GM12865 (cell line): Measurements from ENCODE around the gene LAMA5.

ENCODE experiments used
- DNase-seq: peaks from one replicate; pipeline ENCODE4 v3.0.0; 2010; ENCODE audit warnings: low read depth
- H3K4me3 ChIP-seq: 2 replicates; pipeline ENCODE4 v1.5.1; 2011; ENCODE audit warnings: mild to moderate bottlenecking, low read depth, low read length, control low read depth
- TF ChIP-seq, protein P1 (sequence below): IDR thresholded peaks from 2 replicates; pipeline ENCODE4 v1.5.1; 2011; ENCODE audit warnings: low read length, control low read depth, low read depth, inconsistent platforms; ENCODE audit not compliant: insufficient read depth; ENCODE audit errors: missing control alignments

Gene LAMA5

DNA sequence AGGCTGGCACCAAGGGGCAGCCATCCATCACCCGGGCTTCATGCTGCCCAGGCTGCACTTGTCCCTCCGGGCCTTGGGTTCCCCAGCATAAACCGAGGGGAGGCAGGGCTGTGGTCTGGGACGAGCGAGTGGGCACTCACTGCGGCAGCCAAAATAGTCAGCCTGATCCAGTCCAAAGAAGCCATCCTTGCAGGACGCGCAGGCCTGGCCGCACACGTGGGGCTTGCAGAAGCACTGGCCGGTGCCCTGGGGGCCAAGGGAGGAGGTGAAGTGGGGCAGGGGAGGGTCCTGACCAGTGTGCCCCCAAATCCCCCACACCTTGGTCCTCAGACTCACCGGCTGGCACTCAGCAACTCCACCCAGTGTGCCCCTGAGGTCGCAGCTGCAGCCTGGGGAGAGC is 32.2 kb downstream of the LAMA5 start:
- TF ChIP-seq, protein P1, sequence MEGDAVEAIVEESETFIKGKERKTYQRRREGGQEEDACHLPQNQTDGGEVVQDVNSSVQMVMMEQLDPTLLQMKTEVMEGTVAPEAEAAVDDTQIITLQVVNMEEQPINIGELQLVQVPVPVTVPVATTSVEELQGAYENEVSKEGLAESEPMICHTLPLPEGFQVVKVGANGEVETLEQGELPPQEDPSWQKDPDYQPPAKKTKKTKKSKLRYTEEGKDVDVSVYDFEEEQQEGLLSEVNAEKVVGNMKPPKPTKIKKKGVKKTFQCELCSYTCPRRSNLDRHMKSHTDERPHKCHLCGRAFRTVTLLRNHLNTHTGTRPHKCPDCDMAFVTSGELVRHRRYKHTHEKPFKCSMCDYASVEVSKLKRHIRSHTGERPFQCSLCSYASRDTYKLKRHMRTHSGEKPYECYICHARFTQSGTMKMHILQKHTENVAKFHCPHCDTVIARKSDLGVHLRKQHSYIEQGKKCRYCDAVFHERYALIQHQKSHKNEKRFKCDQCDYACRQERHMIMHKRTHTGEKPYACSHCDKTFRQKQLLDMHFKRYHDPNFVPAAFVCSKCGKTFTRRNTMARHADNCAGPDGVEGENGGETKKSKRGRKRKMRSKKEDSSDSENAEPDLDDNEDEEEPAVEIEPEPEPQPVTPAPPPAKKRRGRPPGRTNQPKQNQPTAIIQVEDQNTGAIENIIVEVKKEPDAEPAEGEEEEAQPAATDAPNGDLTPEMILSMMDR, result no peak
- no peak for DNase-seq
- no peak overlapping the region for H3K4me3 ChIP-seq

DNA sequence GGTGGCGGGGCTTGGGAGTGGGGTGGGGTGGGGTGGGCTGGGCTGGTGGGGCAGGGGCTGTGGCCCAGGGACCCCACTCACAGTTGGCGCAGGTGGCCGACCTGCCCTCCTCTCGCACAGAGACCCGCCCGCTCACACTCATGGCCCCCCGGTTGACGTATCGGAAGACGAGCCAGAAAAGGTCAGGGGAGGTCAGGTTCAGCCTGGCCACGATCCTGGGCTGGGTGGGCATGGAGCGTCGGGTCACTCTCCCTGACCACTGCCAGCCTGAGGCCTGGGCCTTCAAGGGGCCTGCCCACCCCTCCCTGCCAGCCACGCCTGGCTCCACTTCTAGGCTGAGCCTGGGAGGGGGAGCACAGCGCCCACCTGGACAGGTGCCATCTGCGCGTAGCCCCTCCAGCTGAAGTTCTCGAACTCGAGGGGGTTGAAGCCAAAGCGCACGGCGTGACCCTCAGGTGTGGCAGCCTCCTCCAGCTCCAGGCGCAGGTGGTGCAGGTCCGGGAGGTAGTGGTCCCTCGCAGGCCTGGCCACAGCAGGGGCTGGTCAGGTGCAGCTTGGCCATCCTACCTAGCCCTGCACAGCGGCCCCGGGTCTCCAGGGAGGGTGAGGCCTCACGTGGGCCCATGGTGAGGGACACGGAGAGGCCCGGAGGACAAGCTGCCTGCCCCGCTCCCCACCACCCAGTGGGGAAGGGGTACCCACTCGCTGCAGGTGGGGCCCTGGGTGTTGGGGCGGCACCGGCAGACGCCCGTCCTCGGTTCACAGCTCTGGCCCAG is 33.1 kb downstream of the LAMA5 start:
- no peak for DNase-seq
- TF ChIP-seq, protein P1, result no peak
- no peak overlapping the region for H3K4me3 ChIP-seq

DNA sequence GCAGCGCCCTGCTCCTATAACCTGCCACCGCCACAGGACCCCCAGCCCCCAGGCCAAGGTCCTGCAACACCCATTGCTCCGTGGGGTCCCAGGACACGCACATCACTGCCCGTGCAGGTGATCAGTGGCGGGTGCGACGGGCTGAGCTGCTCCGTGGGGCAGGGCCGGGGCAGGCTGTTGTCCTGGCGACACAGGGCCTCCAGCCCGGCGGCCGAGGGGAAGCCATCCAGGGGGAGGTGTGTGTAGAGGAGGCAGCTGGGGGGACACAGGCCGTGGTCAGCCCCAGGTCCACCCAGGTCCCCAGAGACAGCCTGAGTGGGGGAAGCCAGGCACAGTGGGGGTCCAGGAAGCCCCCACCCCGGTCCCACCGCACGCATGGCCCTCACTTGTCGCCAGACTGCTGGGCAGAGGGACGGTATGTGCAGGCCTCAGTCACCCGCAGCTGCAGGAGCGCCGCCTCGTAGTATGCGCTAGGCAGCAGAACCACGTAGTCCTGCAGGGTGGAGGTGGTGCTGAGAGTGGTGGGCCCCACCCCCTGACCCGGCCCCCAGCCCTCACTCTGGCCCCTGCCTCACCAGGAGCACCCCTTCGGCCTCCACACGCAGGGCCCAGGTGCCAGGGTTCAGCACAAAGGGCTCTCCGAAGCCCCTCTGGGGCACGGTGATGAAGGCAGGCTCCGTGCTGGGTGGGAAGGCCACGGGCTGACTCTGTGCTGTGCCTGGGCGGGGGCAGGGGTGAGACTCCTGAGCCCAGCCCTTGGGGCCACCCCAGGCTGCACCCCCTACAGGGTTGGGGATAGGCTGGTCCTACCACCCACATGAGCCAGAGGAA is 33.9 kb downstream of the LAMA5 start:
- H3K4me3 ChIP-seq, result no peak overlapping the region
- DNase-seq, result no peak
- TF ChIP-seq, protein P1, result no peak

DNA sequence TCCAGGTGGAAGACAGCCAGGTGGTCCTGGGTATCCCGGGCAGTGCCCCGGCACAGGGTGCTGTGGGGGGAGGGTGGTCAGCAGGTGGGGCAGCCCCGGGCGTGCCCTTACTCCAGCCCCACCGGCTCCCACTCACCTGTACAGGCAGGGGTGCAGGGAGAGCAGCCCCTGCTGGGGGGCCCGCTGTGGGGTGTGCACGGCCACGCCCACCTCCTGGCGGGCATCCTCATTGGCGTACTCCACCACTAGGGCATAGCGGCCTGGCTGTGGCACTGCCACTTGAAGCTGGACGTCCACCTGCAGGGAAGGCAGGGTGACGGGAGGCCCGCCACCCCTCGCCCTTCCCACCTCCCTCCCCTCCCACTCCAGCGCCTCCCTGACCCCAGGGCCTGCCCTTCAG is 34.7 kb downstream of the LAMA5 start:
- DNase-seq, result no peak
- TF ChIP-seq, protein P1, result no peak

DNA sequence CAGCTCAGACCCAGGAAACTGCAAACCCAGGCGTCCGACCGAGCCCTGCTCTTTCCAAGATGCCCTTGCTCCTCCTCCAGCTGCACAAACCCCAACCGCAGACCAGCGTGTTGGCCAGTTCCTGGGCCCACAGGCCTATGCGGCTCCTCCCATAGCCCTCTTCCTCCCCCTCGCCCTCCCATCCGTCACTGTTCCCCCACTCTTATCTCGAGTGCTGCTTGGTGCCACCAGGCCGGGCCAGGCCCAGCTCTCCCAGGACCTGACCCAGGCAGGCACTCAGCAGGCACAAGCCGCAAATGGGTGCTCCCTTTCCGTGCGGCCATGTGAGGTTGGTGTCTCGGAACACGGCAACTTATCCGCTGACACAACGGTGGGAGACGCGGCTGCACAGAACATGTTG is 35.8 kb downstream of the LAMA5 start:
- TF ChIP-seq, protein P1, result no peak
- DNase-seq, result no peak
- no peak overlapping the region for H3K4me3 ChIP-seq

More for the DNA sequence above, 34.7 kb downstream of the LAMA5 start:
- H3K4me3 ChIP-seq, result no peak overlapping the region

DNA sequence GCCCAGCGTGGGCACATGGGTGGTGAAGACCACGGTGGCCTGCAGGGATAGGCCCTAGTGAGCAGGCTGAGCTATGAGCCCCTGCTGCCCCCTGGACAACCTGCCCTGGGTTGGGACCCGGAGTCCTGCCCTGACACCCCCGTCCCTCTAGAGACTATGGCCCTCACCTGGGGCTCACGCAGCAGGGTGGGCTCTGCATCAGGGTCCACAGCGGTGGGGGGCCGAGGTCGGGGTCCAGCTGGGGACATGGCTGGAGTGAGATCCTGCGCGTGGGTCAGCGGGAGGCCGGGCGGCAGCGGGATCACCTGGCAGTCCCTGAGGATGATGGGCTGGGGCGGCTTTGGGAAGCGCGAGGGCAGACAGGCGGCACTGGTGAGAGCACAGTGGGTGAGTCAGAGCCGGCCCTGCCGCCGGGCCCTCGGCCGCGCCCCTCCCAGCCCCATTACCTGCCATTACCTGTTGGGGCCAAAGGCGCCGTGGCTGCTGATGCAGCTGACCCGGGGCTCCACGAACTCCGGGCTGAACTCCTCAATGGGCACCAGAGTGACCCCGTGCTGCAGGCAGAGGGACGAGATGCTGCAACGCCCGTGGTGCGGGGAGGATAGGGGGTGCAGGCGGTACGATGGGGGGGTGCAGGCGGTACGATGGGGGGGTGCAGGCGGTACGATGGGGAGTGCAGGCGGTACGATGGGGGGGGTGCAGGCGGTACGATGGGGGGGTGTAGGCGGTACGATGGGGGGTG is 36.4 kb downstream of the LAMA5 start:
- no peak for DNase-seq
- TF ChIP-seq, protein P1, result no peak
- H3K4me3 ChIP-seq, result no peak overlapping the region
